ENCODE results near the gene EEF1B2.

Gene EEF1B2

DNA sequence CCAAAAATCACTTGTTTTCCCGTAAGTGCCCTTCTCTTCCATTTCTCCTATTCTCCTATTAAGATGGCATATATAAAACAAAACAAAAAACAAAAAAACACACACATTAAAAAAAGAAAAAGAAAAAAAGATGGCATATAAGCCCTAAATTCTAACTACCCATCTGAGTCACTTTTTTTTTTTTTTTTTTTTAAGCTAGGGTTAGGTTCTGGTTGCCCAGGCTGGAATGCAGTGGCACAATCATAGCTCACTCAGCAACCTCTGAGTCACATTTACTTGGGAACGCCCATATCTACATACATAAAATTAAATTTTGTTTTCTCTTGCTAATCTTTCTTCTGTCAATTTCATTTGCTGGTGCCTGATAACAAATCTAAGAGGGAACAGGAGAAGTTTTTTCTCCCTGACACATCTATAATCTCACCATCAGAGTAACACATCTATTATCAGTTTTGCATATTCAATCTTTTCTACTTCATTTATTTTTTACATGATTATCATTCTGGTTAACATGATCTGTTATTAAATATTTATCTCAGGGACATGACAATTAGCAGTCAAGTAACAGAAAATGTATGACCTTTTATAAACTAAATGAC, 52.1 kb downstream of the EEF1B2 start:
- no peak for FAIRE-seq
- no peak for DNase-seq (ENCODE audit: insufficient read length, low spot score)

Measured in HTR-8/SVneo (cell line).